Fibroblast of skin of right quadriceps (primary cell): ENCODE results near the gene MKKS.
"Not testable (repeated sequence)": the region's sequence is repeated elsewhere in the genome, so short reads cannot be mapped to it uniquely, and the experiment has no call there.

ENCODE experiments used
- DNase-seq: peaks from one replicate; pipeline ENCODE4 v3.0.0-alpha.2; 2013

Gene MKKS

GRCh38 chr20:10411673-10412072, 22.3 kb downstream of the MKKS start:
- no peak for DNase-seq

- DNase-seq = peak; percentile 24
Measured at GRCh38 chr20:10408108-10408813, 25.8 kb downstream of the MKKS start.

- DNase-seq = no peak
Measured at GRCh38 chr20:10404959-10405530, 29.0 kb downstream of the MKKS start.

- DNase-seq = no peak
Measured at GRCh38 chr20:10404023-10404628, 29.9 kb downstream of the MKKS start.

- DNase-seq = no peak
Measured at GRCh38 chr20:10402938-10403608, 30.9 kb downstream of the MKKS start.

- no peak for DNase-seq
Measured at GRCh38 chr20:10398834-10399369, 35.1 kb downstream of the MKKS start.

GRCh38 chr20:10394752-10395151, 39.3 kb downstream of the MKKS start:
- DNase-seq = not testable (repeated sequence)

- DNase-seq = no peak
Measured at GRCh38 chr20:10390709-10391108, 43.3 kb downstream of the MKKS start.

GRCh38 chr20:10388597-10388996, 45.4 kb downstream of the MKKS start:
- DNase-seq = no peak

- DNase-seq = no peak
Measured at GRCh38 chr20:10387686-10388085, 46.3 kb downstream of the MKKS start.

- DNase-seq = peak; percentile 9
Measured at GRCh38 chr20:10385850-10386544, 48.0 kb downstream of the MKKS start.

GRCh38 chr20:10381477-10381876, 52.5 kb downstream of the MKKS start:
- DNase-seq = no peak

- no peak for DNase-seq
Measured at GRCh38 chr20:10379761-10380160, 54.3 kb downstream of the MKKS start.

- peak; percentile 77 for DNase-seq
Measured at GRCh38 chr20:10376270-10377075, 57.5 kb downstream of the MKKS start.

- DNase-seq = no peak
Measured at GRCh38 chr20:10375191-10375590, 58.8 kb downstream of the MKKS start.

GRCh38 chr20:10374036-10374435, 60.0 kb downstream of the MKKS start:
- no peak for DNase-seq

GRCh38 chr20:10371467-10371866, 62.6 kb downstream of the MKKS start:
- DNase-seq = no peak

GRCh38 chr20:10370091-10370887, 63.7 kb downstream of the MKKS start:
- DNase-seq = no peak

- no peak for DNase-seq
Measured at GRCh38 chr20:10369723-10370090, 64.3 kb downstream of the MKKS start.

- DNase-seq = no peak
Measured at GRCh38 chr20:10368702-10369041, 65.3 kb downstream of the MKKS start.

GRCh38 chr20:10367943-10368701, 65.9 kb downstream of the MKKS start:
- DNase-seq = no peak
